GM18867 (cell line): ENCODE measurements around the gene C1QL1.

Experiments used
- ATAC-seq: cut with Tn5 transposase; IDR thresholded peaks from one replicate; pipeline ENCODE4 v1.9.1; 2021; ENCODE audit warnings: mild to moderate bottlenecking, moderate library complexity; ENCODE audit not compliant: unreplicated experiment

The C1QL1 gene

GRCh38 chr17:44989552-44990138 lies 21.5 kb upstream of the C1QL1 start:
- ATAC-seq = no peak

GRCh38 chr17:44988044-44988942 lies 20.2 kb upstream of the C1QL1 start:
- ATAC-seq = no peak

- no peak for ATAC-seq
These were observed 15.5 kb upstream of the C1QL1 start for GRCh38 chr17:44983563-44983962.

GRCh38 chr17:44982113-44982702 lies 14.1 kb upstream of the C1QL1 start:
- no peak for ATAC-seq

- no peak for ATAC-seq
These were observed 13.3 kb upstream of the C1QL1 start for GRCh38 chr17:44981221-44981968.

GRCh38 chr17:44979426-44979995 lies 11.4 kb upstream of the C1QL1 start:
- ATAC-seq = no peak

- no peak for ATAC-seq
These were observed 10.7 kb upstream of the C1QL1 start for GRCh38 chr17:44978807-44979206.

- no peak for ATAC-seq
These were observed 9.9 kb upstream of the C1QL1 start for GRCh38 chr17:44977814-44978550.

GRCh38 chr17:44977065-44977464 lies 9.0 kb upstream of the C1QL1 start:
- ATAC-seq = no peak

- ATAC-seq = no peak
These were observed 8.1 kb upstream of the C1QL1 start for GRCh38 chr17:44976206-44976605.

- no peak for ATAC-seq
These were observed 4.8 kb upstream of the C1QL1 start for GRCh38 chr17:44972953-44973352.

GRCh38 chr17:44971776-44972483 lies 3.8 kb upstream of the C1QL1 start:
- ATAC-seq = no peak

- no peak for ATAC-seq
These were observed 2.1 kb upstream of the C1QL1 start for GRCh38 chr17:44970136-44970741.

- ATAC-seq = no peak
These were observed 1.2 kb upstream of the C1QL1 start for GRCh38 chr17:44969144-44969780.

GRCh38 chr17:44967907-44968224 lies 237 bp downstream of the C1QL1 start:
- peak; percentile 7 for ATAC-seq

GRCh38 chr17:44967026-44967906 lies 837 bp downstream of the C1QL1 start:
- ATAC-seq = no peak

GRCh38 chr17:44966348-44967025 lies 1.6 kb downstream of the C1QL1 start:
- no peak for ATAC-seq
